Stimulated activated CD8-positive, alpha-beta memory T cell treated with anti-CD3 and anti-CD28 coated beads, Interleukin-7, amount 100 ng/mL, for 48 hours (primary cell): ENCODE data around the gene SP3.
A peak's percentile ranks its signal among the peaks of the same experiment; 100 is the strongest.

Source experiments
- DNase-seq, 2 donors: peaks; one replicate each; pipeline ENCODE4 v3.0.0-alpha.2; 2020; ENCODE audit warnings: low read depth in 1 of 2; ENCODE audit errors: extremely low read depth in 1 of 2

Gene SP3

DNA sequence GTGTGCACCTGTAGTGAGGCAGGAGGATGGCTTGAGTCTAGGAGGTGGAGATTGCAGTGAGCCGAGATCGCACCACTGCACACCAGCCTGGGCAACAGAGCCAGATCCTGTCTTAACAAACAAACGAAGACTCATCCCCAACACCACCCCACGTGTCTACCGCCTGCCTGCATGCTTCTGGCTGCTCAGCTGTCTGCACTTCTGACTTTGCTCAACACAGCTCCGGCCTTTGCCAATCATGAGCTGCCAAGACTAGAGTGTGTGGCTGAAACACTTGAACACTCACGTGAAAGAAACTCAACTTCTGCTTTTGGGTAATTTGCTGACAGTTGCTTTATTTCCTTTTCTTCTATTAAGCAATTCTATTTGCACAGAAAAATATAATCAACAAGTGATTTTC, 32.1 kb upstream of the SP3 start:
- DNase-seq: no peak

DNA sequence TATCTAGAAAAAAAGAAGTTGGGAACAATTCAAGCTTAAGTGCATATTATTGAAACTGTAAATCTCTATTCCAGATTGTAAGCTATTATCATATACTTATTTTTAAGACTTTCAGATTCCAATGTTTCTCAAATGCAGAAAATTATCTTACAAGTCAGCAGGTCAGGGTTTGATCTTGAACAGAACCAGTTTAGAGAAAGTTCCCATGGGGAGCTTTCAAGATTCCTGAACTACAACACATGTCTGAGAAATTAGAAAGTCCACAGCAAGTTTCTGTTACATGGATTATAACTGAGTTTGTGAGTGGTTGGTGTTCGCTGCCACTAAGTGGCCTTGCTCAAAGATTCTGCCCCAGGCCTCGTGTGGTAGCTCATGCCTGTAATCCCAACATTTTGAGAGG, 31.6 kb upstream of the SP3 start:
- DNase-seq: no peak

DNA sequence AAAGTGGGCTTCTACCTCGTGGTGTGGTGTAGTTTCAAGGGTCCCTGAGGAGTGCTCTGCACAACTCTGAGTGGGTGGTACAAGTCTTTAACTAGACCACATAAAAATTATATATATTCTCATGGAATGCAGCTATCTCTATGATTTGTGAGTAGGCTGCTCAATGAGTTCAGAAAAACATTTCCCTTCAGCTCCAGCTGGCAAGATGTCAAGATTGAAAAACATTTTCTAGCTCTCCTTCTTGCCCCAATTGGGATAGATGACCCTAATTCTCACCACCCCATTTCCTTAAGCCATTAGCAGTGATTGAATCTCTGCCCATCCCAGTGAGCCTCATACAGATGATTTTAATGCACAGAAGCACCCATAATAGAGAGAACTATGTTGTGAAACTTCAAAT, 28.3 kb upstream of the SP3 start:
- no peak for DNase-seq

DNA sequence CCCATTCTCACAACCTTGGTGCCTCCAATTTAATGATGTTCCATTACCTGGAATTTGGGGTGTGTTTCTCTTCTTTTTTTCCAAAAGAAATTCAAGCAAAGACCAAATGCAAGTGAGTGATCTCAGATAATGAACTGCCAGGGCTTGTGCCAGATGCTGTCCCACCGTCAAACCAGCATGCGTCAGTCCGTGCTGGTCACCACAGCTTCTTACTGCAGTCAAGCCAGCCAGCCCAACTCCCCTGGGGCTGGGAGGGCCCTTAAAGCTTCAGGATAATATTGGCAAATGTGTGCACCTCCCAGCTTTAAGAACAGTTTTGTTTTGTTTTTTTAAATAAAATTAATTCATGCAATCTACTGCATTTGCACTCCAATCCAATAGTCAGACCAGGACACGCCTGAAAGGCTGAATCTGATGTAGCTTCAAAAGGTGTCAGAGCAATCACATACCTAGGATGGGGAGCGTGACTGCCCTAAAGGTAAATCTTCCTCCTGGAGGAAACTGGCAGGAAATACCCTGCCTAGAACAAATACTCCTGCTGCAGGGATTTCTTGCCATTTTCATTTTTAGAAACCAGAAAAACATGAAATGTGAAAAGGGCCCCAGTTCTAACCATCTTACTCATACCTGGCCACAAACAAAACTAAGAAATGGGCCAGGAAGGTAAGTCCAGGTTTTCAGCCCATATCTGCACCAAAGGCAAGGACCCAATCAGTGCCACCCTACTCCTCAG, 26.8 kb upstream of the SP3 start:
- no peak for DNase-seq

DNA sequence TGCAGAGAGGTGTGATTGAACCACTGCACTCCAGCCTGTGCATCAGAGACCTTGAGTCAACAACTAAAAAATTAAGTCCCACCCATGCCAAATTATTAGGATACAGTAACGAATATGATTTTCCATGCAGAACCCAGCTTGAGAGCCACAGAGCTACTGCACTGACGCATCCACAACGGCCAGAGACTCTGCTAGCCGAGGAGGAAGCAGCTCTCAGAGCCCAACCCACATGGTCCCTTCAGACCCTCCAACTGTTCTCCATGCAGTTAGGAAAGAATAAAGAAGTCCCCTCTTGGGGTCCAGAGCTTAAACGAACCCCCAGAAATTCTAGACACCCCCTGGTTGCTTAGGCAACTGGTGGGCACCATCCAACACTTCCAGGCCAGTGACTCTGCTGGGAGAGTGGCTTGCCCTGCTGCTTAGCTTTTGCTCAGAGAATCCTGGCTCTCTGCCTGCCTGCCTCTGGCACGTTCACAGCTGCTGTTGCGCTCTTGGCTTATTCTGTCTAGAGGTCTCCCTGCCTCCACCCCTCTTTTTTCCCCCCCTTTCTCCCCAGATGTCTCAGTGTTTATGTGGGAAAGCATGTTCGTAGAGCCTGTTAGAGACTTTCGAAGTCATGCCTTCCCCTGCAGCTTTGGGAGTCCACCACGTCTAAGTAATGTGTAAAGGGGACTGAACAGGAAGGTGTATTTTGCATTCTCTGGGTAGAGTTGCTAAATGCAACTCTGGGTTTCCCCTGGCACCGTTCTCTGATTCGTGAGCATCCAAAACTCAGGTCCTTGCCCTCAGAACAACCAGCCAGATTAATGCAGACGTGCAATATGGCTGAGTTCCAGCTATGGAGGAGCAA, 26.0 kb upstream of the SP3 start:
- DNase-seq: no peak

DNA sequence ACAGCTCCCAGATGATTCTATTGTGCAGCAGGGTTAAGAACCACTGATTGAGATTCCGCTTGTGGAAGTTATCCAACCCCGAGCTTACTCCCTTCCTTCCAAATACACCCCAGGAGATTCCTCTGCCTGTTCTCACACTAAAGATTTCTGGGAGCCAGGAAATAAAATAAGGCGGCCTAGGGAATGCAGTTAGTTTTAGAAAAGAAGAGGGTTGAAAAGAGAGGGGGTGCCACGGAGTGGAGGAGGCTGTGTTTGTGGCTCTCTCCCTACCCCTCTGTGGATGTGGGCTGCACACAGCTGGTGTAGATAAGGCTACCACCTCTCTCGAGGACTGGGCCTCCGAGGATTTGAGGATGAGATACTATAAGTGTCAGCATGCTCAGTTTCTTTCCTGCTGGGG, 25.1 kb upstream of the SP3 start:
- DNase-seq: no peak

DNA sequence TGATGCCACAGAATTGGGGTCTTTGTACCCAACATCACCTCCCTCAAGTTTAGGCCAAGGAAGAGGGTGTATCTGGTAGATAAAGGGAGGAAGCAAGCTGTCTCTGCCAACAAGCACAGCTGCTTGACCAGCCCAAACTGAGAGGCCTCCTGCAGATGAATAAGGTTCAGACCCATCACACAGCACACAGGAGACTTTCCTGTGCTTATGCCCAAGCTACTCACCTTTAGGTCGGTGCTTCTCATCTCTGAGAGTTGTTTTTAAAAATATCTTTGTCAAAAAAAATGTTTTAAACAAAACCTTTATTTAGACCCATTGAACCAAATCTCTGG, 24.7 kb upstream of the SP3 start:
- no peak for DNase-seq

DNA sequence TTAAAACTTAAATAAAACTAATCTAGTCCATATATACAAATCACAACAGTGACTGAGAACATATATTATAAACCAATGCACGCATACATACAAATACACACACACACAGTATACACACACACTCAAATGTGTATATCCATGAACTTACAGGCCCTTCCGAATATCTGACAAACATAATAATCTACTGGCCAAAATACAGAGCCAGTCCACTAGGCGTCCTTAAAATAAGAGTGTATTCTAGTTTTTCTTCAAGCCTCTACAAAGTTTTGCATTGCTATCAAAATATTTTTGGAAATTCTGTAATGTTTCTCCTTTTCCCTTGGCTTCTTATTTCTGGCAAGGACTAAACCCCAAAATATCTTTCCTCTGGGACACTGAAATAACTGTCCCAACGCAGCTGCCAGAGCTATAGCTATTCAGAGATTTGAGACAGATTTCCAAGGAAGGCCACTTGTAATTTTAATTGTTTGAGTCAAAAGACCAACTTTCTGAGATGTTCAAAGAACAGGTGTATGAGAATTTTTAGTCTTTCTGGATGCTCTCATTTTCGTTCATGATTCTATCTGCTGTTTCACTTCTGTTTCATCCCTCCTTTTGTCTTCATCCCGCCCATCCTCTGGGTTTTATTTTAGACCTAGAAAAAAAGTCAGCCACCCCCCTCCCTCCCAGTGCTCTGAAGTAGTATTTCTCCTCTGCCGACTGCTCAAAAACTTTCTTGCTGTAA, 24.1 kb upstream of the SP3 start:
- DNase-seq: no peak

DNA sequence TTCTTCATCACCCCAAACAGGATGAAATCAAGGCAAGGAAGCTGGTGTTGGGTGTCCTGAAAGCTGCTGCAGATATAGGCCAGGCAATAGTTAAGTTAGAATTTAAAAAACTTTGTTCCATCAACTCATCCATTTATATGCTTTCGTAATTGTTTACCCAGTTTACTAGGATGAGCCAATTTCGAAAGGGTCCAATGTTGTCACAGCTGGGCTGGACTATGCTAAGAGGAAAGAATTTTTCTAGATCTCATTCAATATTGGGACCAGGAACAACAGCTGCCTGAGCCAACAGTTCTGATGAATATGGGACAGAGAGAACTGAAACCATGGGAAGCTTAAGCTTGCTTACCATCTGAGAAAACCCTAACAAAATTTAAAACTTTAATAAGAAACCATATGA, 21.6 kb upstream of the SP3 start:
- no peak for DNase-seq

DNA sequence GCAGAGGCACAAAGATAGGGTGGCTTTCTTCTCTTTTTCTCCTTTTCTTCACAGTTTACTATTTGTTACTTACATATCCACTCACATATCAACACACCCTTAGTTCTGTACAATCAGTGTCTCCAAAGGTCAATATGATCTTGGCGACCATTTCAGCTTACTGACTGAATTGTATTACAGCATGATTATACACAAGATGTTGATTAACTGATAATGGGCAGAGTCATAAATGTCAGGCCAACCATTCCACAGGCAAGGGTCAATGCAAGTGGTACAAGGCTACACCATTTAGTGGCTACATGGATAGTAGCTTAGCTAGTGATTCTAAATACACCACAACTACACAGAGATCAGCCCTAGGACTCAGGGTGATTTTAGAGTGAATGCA, 20.4 kb upstream of the SP3 start:
- DNase-seq: no peak

DNA sequence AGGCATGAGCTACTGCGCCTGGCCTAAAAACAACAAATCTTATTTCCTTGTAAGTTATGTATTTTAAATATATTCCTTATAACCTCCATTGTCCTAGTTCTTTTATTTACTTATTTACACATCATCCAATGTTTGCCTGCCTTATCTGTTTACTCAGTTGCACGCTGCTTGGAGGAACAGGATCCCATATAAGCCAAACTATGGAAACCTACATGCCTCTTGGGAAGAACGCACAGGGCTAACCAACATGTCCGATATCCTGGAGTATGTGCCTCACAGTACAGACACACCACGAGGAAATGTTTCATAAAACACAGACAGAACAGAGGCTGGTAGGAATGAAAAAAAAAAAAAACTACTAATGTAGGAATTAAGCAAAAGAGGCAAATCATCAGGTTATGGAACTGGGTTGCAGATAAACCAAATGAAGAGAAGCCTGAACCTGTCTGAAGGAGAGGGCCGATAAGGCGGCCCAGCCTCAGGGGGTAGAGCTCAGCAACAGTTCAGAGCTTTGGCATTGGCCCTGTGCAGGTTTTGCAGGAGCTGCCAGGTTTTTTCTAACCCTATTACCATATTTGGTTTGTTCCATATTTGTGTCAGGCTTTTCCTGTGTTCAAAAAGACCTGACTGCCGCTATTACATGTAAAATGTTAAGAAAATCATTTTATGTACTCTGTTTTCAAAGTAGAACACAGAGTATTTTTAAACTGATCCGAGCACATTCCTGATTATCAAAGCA, 19.9 kb upstream of the SP3 start:
- no peak for DNase-seq

DNA sequence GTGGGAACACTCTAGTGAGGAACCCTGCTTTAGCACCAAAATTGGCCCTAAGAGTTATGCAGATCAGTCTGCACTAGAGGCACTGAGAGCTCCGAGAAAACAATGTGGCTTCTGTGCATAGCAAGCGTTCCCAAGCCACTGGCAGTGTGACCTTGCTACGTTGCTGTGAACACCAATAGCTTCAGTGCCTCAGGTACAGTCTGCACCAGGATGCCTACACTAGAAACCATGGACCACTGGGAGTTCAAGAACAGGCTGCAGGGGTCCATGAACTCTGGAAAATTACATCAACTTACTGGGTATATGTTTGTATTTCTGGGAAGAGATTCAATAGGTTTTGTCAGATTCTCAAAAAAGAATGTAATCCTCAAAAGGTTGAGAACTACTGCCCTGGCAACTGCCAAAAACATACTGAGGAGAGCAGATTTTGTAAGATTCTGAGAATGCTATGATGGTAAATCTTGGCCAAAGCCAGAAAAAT, 18.3 kb upstream of the SP3 start:
- no peak for DNase-seq

DNA sequence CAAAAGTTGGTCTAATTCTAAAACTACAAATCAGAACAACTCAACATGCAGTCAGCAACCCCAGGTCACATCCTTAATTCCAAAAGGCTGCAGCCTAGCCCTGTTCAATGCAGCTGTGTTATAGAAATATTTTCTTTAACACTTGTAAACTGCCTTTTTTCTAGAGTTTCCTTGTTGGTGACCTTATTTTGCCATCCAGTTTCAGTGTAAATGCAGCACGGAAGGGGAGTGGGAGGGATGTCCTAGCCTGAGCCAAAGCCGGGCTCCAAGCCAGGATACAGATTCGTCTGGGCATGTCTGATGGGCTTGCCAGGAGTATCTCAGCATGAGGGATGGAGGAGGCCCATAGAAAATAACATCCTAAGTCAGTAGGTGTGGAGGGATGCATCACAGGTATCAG, 17.7 kb upstream of the SP3 start:
- DNase-seq: no peak

DNA sequence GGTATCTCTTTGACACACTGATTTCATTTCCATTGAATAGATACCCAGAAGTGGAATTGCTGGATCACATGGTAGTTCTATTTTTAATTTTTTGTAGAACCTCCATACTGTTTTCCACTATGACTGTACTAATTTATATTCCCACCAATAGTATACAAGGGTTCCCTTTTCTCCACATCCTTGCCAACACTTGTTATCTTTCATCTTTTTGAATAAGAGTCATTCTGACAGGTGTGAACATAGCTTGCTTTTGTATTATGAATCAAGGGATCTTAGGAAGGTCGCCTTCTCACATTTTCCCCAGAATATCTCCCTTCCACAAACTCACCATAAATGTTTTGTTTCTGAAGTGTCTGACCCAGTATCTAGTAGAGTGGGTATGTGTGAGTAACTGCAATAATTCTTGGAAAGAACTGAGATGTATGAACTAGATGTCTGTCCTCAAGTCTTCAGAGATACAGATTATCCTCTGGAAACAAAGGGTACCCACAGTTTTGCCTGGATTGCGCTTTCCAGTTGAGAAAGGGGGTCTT, 17.1 kb upstream of the SP3 start:
- DNase-seq: no peak

DNA sequence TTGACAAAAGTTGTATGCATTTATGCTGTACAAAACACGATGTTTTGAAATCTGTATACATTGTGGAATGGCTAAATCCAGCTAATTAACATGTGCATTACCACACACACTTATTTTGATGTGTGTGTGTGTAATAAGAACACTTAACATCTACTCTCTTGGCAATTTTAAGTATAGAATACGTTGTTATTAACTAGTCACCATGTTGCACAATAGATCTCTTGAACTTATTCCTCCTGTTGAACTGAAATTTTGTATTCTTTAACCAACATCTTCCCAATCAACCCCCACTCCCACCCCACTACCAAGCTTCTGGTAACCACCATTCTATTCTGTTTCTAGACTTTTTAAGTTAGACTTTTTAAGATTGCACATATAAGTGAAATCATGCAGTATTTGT, 16.3 kb upstream of the SP3 start:
- DNase-seq: no peak

DNA sequence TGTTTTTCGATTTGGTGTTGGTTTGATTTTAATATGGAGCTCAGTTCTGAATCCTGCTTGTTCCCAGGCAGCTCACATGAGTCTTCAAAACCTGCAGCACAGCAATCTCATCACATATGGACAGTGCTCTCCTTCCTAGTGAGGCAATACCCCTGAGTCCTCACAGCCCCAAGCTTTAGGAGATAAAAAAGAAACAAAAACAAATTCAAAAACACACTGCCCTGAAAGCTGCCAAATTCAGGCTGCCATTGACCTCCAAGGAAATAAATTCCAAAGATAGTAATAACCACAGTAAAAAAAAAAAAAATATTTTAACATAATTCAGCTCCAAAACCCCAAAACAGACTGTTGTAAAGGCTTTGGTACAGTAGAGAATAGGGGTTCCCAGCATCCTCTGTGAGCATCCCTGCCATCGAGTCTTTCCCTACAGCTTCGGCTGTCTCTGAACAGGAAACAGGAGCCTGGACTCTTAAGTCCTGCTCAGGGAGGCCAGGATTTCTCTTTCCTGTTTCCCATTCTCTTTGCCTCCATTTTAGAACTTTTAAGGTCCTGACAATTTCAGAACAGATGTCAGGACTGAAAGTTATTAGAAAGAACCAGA, 14.7 kb upstream of the SP3 start:
- DNase-seq: no peak

DNA sequence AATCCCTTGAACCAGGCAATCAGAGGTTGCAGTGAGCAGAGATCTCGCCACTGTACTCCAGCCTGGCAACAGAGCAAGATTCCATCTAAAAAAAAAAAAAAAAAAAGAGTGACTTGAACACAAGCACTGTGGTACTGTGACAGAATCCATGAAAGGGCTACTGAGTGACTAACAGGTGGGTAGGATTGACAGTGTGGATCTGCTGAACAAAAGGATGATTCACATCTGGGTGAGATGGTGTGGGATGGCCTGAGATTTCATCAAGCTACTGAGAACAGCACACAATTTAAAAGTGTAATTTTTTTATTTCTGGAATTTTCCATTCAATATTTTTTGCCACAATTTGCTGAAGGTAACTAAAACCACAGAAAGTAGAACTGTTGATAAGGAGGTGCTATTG, 13.3 kb upstream of the SP3 start:
- peak in 1 of 2 donors; percentile 52 for DNase-seq

DNA sequence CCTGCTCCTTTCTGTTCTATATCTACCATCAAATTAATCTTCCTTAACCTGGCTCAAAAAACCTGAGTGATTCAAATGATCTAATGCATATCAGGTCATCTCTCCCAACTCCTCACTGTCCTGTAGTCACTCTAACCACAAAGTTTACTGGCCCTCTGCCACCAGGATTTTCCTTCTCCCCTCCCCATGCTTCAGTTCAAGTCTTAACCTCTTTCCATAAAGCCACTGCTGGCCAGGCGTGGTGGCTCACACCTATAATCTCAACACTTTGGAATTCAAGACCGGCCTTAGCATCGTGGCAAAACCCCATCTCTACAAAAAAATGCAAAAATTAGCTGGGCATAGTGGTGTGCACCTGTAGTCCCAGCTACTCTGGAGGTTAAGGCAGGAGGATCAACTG, 7.5 kb upstream of the SP3 start:
- DNase-seq: no peak

DNA sequence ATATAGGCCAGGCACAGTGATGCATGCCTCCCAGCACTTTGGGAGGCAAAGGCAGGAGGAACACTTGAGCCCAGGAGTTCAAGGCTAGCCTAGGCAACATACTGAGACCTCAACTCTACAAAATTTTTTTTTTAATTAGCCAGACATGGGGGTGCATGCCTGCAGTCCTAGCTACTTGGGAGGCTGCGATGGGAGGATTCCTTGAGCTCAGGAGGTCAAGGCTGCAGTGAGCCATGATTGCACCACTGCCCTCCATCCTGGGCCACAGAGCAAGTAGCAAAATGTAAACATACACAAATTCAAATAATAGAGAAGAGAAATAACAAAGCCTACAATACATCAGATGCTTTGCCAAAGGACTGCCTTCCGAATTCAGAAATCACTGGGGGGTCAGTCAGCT, 7.0 kb upstream of the SP3 start:
- no peak for DNase-seq

DNA sequence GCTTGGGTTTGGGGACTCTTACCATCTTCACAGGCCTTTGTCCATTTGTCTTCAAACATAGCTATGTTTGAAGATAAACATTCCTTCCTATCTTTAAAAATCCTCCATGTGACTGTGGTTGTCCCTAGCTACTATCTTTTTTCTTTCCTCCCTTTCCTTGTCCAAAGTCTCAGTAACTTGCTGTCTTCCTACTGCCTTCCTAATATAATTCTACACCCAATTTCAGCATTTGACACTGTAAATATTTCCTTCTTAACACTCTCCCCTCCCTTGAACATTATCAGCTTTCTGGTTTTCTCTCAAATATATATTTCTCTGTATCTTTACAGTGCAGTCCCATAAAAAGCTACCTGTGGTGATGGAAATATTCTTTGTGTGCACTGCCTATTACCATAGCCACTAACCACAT, 5.3 kb upstream of the SP3 start:
- no peak for DNase-seq

DNA sequence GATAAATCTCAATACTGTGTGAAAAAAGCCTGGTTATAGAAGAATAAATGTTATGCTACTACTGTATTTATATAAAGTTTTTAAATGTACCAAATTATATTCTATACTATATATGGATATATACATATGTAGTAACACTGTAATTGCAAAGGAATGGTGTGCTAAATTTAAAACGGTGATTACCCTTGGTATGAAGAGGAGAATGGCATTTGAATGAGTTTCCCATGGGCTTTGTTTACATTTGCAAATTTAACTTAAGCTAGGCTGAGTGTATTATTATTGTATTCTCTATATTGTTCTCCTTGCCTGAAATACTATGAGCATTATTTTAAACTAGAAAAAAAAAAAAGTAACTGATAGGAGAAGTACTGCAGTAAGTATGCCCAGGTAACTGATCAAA, 4.7 kb upstream of the SP3 start:
- DNase-seq: no peak
